Inflammatory macrophage (primary cell): Measurements from ENCODE around the gene CERS1.
A peak's percentile ranks its signal among the peaks of the same experiment; 100 is the strongest.

Source experiments
- DNase-seq, 2 donors: peaks; one replicate each; pipeline ENCODE4 v3.0.0-alpha.2; 2020 to 2022

The CERS1 gene

DNA sequence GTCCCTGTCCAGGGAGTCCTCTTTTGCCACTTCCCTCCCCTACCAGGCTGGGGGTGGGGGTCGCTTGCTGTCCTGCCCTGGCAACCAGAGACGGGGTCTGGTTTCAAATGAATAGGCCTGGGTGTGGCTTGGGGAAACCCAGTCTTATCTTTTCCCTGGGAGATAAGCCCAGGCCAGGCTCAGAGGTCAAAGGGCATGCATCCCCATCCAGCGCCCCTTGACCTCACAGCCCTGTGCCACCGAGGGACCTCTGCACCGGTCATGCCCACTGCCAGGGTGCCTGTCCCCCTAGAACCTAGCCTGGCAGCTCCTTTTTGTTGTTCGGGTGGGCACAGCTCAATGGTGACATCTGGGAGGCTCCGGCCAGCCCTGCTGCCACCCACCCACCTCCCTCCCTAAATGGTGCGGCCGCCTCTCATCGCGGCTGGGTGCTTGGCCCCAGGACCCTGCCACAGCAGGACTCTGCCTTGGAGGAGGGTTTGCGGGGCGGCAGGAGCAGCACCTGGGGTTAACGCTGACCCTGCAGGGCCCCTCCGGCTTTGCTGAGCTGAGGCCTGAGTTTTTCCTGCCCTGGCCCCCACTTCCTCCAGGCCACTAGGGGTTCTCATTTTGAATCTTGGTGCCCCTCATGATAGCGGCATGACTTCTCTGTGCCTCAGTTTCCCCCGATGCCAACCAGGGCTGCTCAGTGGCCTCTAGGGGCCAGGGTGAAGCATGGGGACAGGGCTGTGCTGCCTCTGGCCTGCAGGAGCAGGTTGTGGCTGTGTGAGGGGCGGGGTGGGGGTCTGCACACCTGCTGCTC, 2.9 kb upstream of the CERS1 start:
- DNase-seq: no peak

DNA sequence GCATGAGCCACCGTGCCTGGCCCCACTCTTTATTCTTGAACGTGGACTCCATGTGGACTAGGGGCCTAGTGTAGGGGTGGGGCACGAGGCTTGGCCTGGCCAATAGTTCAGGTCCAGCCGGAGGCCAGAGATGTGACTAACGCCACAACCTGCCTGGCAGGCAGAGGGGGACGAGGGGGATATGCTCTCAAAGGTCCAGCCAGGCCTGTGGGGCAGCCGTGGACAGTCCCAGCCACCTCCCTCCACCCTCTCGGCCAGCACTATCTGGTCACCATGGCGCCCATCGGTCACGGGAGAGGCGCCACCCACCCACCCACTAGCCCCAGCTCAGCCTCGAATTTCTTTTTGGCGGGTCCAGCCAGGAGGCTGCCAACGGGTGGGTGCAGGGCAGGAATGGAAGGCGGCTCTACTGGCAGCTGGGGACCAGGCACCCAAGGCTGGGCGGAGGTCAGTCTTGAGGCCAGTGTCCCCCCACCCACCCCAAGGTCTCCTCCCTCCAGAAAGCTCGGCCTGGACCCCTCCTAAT, 2.2 kb upstream of the CERS1 start:
- DNase-seq: no peak

DNA sequence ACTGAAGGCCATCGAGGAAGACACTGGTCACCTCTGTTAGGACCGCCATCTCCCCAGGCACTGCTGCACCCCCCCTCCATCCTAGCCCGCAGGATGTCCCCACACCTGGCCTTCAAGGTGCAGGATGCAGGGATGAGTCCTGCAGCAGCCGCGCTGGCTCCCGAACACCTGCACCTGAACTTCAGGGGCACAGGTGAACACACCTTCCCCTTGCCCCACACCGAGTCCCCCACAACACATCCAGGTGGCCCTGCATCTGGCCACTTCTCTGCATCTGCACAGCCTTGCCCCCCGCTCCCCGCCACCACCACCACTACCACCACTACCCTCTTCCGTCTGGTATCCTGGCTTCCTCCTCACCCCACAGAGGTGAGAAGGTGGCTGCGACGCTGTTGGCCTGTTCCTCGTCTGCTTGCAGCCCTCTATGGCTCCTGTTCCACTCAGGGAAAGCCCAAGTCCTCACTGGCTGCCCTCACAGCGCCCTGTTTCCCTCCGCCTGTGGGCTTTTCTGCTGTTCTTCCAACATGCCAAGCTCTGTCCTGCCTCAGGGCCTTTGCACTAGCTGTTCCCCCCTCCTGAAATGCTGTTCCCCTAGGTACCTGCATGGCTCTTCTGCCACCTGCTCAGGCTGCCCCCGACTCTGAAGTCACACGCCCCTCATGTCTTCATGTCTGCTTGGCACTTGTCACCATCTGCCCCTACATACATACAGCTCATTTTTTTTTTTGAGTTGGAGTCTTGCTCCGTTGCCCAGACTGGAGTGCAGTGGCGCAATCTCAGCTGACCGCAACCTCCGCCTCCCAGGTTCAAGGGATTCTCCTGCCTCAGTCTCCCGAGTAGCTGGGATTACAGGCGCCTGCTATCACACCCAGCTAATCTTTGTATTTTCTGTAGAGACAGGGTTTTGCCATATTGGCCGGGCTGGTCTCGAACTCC, 1.4 kb upstream of the CERS1 start:
- no peak for DNase-seq

DNA sequence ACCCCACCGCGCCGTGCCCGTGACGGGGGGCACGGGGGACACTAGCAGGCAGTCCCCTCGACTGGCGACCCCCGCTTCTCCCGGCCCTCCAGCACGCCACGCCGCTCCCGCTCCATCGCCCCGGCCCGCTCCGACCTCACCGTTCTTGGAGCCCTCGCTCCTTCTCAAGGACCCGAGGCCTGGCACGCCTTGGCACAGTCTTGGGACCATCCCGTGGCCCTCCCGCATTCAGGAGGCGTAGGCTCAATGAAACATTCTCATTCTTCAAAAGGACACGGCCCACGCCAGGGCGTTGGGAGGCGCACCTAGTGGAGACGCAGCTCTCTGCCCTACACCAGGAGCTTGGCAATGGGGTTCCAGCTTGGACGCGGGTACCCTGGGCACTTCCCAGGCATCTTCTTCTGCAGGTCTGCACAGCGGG, 473 bp upstream of the CERS1 start:
- DNase-seq: no peak

DNA sequence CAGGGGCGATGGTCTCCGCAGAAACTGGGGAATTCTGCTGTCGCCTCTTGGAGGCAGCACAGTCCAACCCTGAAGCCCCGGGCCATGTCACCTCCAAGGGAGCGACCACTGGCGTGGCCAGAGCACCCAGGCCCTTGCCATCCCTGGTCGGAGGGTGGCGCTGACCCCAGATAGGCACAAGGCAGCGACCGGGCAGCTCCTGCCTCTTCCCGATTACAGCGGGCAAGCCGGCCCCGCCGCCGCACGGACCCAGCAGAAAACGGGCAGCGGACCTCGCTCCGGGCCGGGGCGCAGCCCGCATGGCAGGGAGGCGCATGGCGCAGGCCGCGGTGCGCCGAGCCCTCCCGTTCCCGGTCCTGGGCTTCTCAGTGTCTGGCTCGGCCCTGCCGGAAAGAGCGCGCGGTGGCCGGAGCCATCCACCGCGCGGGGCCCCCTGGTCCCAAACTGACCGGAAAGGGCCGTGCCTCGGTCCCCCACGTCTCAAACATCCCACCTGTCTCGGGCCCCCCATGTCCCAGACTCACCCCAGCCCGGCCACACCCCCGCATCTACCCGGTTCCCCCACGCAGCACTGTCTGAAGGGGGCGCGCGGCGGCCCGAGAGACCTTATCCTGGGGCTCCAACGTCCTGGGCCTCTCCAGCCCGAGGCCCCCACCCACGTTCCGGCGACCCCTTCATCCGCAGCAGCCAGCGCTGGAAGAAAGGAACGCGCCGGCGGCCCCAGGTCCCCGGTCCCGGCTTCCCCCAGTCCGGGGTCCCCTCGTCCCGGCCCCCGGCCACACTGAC, 727 bp downstream of the CERS1 start:
- DNase-seq: peak; percentile 26 to 47

DNA sequence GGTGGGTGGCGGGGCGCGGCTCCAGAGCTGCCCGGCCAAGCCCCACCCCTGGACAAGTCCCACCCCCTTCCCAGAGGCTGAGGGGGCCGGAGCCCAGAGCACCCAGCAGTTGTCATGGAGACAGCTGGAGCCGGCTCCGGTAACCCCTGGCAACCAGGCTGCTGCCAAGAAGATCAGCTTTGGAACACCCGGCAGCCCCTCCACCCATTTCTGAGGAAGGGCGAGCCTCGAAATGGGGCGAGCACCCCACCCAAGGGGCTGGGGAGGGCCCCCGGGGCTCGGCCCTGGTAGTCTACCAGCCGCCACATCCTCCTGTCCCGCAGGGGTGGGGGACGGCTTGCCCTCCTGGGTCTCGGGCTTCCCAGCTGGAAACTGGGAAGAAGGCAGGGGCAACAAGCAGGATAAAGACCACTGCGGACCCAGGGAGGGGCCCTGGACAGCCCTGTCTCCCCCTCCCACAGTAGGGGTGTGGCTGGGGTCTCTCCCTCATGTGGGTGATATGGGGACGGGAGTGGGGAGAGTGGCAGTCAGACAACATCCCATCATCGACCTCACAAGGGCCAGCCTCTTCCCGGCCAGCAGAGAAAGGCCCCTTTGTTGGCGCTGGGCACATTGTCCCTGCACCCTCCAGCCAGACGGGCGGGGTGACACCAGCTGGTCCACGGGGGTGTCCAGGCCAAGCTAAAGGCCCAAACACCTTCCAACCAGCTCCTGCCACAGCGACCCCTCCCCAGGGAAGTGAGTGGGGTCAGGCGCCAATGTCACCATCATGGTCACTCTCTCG, 1.5 kb downstream of the CERS1 start:
- no peak for DNase-seq

DNA sequence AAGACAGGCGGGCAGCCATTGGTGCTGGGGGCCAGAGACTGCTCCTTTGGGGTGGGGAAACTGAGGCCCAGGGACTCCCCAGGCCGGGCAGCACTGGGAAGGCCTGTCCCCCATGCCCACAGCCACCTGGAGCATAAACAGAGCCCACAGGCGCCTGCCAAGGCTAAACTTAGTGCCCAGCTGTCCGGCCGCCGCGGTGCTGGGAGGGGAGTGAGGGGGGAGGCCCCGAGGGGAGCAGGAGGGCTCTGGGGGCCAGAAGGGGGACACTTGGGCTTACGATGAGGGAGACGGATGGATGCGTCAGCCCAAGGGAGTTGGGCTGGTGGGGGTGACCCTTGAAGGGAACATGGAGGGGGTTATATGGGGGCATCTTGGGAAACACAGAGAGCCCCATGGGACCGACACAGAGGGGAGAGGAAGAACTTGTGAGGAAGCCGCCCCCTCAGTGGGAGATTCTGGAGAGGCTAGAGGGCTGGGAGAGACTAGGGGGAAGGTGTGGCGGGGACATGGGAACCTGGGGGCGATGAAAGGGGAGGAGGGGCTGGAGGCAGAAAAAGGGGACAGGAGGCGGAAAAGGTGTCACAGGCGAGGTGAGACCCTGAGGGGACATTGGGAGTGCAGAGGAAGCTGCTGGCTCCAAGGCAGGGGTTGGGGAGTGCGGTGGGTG, 2.2 kb downstream of the CERS1 start:
- no peak for DNase-seq

DNA sequence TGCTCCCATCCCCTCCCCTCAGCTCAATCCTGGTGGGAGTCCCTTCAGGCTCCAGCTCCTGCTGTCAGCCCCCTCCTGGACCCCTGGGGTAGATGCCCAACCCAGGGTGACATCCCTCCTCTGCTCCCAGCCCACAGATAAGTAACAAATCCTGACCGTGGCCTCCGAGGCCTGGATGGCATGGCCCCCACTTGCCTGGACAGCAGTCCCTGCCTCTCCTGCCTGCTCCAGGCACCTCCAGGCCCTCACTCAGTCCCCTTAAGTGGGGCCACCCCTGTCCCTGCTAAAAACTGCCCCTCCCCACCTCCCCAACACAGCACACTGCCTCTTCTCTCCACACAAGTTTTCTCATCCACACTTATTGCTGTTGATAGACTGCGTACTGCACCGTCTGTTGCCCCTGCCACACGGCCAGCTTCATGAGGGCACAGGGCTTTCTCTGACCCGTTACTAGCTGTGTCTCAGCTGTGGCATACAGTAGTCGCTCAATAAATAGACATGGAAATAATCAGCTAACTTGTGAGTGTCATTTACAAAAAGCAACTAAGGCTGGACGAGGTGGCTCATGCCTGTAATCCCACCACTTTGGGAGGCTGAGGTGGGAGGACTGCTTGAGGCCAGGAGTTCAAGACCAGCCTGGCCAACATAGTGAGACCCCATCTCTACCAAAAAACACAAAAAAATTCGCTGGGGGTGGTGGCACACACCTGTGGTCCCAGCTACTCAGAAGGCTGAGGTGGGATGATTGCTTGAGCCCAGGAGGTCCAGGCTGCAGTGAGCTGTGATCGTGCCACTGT, 5.8 kb downstream of the CERS1 start:
- no peak for DNase-seq

DNA sequence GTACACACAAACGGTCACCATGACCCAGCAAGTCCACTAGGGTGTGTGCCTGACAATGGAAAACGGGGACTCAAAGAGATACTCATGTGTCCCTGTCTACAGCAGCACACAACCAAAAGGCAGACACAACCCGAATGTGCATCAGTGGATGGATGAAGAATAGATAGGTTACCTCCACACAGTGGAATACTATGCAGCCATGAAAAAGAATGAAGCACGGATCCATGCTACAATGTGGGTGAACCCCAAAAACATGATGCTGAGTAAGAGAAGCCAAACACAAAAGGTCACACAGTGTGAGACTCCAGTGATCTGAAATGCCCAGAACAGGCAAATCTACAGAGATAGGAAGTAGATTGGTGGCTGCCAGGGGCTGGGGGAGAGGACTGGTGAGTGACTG, 9.0 kb downstream of the CERS1 start:
- DNase-seq: no peak

DNA sequence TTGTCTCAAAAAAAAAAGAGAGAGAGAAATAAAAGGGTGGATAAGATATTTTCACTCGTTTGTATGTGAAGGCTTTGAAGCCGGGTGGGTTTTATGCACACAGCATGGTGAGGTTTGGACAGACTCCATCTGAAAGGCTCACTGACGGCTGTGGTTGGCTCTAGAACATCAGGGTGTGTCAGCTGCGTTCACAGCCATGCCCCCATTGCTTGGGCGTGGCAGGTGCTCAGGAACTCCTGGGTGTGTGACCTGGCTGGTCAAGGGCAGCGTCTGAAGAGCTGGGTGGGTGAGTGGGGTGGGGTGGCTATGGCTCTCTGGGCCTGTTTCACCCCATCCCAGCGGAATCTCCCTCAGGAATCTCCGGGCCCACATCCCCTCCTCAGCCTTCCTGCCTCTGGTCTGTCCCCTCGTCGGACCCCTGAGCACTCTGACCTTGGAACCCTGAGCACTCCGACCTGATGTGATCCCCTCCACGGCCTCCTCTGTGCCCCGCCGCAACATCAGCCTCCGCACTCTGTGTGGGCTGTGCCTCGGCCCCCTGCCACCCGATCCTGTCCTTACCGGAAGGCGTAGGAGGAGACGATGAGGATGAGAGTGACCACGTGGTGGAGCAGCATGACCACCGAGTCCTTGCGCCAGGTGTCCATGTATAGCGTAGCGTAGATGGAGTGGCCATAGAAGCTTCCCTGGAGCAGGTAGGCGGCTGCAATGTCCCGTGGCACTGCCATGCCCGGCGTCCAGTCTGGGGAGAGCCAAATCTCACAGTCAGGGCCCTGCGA, 12.2 kb downstream of the CERS1 start:
- no peak for DNase-seq

DNA sequence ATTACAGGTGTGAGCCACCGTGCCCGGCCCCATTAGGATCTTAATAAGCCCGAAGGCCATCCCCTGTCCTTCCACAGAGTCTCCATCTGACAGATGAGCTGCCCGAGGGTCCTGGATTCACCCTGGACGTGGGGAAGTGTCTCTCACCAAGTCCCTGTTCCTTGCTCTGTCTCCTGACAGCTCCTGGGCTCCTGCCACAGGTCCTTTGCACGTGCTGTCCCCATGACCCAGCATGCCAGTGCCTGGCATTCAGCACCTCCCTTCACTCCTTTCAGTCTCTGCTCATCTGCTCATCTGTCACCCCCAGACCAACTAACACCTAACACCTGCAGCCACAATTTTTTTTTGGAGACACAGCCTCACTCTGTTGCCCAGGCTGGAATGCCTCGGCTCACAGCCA, 14.5 kb downstream of the CERS1 start:
- DNase-seq: no peak

DNA sequence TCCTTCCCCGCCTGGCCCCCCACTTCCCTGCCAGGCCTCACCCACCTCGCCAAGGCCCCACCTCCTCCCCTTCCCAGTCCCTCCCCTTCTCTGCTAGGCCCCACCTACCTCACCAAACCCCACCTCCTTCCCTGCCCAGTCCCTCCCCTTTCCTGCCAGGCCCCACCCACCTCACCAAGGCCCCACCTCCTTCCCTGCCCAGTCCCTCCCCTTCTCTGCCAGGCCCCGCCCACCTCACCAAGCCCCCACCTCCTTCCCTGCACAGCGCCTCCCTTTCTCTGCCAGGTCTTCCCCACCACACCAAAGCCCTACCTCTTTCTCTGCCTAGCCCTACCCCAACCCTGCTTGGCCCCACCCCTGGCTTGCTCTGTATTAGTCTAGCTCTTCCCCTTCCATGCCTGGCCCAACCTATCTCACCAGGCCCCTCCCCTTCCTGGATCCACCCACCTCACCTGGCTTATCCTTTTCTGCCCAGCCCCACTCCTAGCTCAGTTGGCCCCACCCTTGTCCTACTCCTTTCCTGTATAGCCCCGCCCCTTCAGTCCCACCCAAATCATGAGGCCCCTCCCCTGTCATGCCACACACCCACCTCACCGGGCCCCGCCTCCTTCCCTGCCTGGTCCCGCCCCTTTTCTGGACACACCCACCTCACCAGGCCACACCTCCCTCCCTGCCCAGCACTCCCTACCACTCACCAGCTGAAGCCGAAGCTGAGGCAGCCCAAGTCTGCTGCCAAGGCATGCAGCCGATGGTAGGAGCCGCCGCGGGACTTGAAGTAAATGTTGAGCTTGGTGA, 16.2 kb downstream of the CERS1 start:
- DNase-seq: peak in 1 of 2 donors; percentile 5

DNA sequence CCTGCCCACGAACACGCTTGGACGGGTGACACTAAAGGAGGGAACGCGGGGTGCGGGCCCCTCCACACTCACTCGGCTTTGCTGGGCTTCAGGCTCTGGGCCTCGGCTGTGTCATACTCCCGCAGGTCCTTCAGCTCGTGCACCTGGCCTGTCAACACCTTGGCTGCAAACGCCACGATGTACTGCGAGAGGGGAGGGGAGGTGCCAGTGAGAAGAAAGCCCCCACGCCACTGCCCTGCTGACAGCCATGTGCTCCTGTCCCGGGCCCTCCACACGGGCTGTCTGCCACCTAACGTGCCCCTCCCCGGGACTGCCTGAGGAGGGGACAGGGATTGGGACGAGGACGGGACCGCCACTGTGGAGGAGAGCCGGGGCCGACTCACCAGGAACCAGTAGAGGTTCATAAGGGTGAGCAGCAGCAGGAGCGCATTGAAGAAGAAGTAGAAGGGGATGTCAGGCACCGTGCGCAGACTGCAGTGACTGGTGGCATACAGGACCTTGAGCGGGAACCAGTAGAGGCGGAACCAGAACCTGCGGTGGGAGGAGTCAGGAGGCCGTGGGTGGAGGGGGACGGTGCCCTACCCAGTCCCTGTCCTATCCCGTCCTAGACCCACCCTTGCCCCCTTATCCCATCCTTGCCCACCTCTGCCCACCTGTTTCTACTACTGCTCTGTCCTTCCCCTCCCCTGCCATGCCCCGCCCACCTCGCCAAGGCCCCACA, 16.9 kb downstream of the CERS1 start:
- DNase-seq: no peak

DNA sequence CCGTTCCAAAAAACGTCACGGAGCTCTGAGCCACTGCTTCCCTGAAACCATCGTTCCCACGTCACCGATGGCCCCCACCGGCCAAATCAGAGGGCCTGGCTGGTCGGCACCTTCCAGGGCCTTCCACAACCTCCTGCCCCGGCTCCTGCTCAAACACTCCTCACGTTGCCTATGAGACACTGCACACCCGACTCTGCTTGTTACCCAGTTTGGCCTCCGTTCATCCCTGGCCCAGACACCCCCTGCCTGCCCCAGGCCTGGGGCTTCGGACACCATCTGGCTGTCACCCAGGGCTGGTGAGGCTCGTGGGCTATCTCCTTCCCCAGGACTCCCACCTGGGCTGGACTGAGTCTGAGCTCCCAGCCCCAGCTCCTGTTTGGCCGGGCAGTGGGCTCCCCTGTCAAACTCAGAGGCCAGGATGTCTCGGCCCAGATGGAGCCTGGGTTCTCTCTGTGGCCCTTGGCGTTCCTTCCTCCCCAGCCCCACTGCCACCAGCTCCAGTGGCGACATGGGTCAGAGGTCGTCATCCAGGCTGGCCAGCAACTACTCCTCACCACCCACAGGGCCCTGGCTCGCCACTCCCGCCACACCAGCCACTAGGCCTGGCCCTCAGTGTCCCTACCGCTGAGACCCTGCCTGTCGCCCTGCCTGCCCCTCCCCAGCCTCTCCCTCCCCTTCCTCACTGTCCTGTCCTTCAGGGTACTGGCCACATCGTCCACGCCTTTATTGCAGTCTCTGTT, 17.7 kb downstream of the CERS1 start:
- no peak for DNase-seq

DNA sequence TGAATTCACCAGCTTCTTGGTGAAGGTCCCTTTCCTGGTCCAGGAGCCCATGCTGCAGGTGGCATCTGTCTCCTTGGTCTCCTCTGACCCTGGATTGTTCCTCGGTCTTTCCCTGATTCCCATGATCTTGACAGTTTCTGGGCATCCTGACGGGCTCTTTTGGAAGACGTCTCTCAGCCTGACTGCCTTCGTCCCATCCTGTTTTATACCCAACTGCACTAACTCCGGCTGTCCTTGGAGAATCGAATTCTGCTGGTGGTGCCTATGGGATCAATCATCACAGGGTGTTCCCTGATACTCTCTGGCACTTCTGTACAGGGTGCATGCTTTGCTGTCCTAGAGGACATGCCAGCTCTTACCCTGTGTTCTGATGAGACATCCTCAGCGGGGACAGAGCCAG, 19.1 kb downstream of the CERS1 start:
- no peak for DNase-seq

DNA sequence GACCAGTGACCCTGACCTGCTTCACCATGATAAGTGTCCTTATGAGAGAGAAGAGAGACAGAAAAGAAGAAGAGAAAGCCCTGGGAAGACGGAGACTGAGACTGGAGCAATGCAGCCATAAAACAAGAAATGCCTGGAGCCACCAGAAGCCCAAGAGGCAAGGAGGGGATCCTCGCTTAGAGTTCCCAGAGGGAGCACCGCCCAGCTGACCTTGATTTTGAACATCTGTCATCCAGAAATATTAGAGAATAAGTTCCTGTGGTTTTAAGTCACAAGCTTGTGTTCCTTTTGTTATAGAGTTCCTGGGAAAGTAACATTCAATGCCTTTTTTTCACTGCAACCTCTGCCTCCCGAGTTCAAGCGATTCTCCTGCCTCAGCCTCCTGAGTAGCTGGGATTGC, 20.2 kb downstream of the CERS1 start:
- DNase-seq: no peak

DNA sequence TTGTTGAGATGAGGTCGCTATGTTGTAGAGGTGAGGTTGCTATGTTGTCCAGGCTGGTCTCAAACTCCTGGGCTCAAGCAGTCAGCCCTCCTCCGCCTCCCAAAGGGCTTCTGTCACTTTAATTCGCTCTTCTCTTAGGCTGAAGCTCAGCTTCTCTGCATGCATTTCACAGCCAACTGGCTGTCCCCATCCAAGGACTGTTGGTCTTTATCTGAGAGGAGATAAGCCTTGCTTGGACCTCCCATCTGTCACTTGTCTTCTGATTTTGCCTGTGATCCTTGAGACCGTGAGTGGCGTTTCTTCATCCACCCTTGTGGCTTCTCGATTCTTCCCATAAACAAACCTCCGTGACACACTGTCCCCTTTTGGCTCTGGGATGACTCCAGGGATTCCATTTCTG, 24.4 kb downstream of the CERS1 start:
- no peak for DNase-seq
